HG03066 (cell line): Measurements from ENCODE around the gene CTTN.

Source experiments
- ATAC-seq: cut with Tn5 transposase; IDR thresholded peaks from one replicate; pipeline ENCODE4 v1.9.1; 2021; ENCODE audit warnings: low read depth; ENCODE audit not compliant: unreplicated experiment

CTTN gene

GRCh38 chr11:70423523-70424505 is 25.5 kb downstream of the CTTN start:
- no peak for ATAC-seq

GRCh38 chr11:70424765-70425344 is 26.5 kb downstream of the CTTN start:
- ATAC-seq: no peak

GRCh38 chr11:70427436-70427835 is 29.1 kb downstream of the CTTN start:
- ATAC-seq: no peak

- ATAC-seq: no peak
Observed at GRCh38 chr11:70428701-70429427, 30.5 kb downstream of the CTTN start.

- ATAC-seq: no peak
Observed at GRCh38 chr11:70429428-70429705, 31.0 kb downstream of the CTTN start.

GRCh38 chr11:70429724-70430521 is 31.6 kb downstream of the CTTN start:
- ATAC-seq: no peak

- ATAC-seq: no peak
Observed at GRCh38 chr11:70430671-70431574, 32.6 kb downstream of the CTTN start.

GRCh38 chr11:70431611-70432010 is 33.3 kb downstream of the CTTN start:
- no peak for ATAC-seq

- no peak for ATAC-seq
Observed at GRCh38 chr11:70432065-70432464, 33.7 kb downstream of the CTTN start.

GRCh38 chr11:70432580-70432979 is 34.3 kb downstream of the CTTN start:
- ATAC-seq: no peak

- ATAC-seq: no peak
Observed at GRCh38 chr11:70433038-70433437, 34.7 kb downstream of the CTTN start.

GRCh38 chr11:70433526-70433925 is 35.2 kb downstream of the CTTN start:
- ATAC-seq: no peak

GRCh38 chr11:70433966-70434812 is 35.9 kb downstream of the CTTN start:
- no peak for ATAC-seq

- ATAC-seq: no peak
Observed at GRCh38 chr11:70434813-70435278, 36.5 kb downstream of the CTTN start.

GRCh38 chr11:70435361-70435760 is 37.0 kb downstream of the CTTN start:
- no peak for ATAC-seq

- no peak for ATAC-seq
Observed at GRCh38 chr11:70435765-70436500, 37.6 kb downstream of the CTTN start.

GRCh38 chr11:70436501-70436860 is 38.2 kb downstream of the CTTN start:
- no peak for ATAC-seq
